ENCODE results near the gene MASP1. TPM values are rescaled to one million over a fixed set of nuclear protein-coding genes. Genes with fewer than 3 reads are reported as not detected.

MASP1 gene
- total and polyA plus RNA-seq, 2 experiments from 2014 or later, result 397 to 517 TPM

- TF ChIP-seq CTCF (IDR thresholded peaks at IDR 0.05; ENCODE audit: low read depth, low read length), result peak; percentile 96
- peak; percentile 78 to 81 for DNase-seq (ENCODE audit: low read depth in 1 of 2, low spot score in 1 of 2)
Observed at GRCh38 chr3:187319699-187320302, 28.3 kb upstream of the MASP1 start.

GRCh38 chr3:187318819-187319616 is 27.5 kb upstream of the MASP1 start:
- no peak overlapping the region for H3K4me3 ChIP-seq
- H3K9me3 ChIP-seq (ENCODE audit: low read depth), result no peaks in the 10 kb centered on the region
- peak; percentile 69 to 78 for DNase-seq (ENCODE audit: low read depth in 1 of 2, low spot score in 1 of 2)
- TF ChIP-seq CTCF (IDR thresholded peaks at IDR 0.05; ENCODE audit: low read depth, low read length), result peak; percentile 83
- H3K27me3 ChIP-seq, result no peaks in the 10 kb centered on the region
- H3K27ac ChIP-seq, result no peak overlapping the region
- no peaks in the 10 kb centered on the region for H3K4me1 ChIP-seq (ENCODE audit: low read depth)
- no peaks in the 10 kb centered on the region for H3K36me3 ChIP-seq

More at GRCh38 chr3:187319699-187320302, 28.3 kb upstream of the MASP1 start:
- no peak overlapping the region for H3K27ac ChIP-seq
- no peaks in the 10 kb centered on the region for H3K27me3 ChIP-seq
- no peaks in the 10 kb centered on the region for H3K36me3 ChIP-seq
- H3K4me3 ChIP-seq, result no peak overlapping the region
- H3K4me1 ChIP-seq (ENCODE audit: low read depth), result no peaks in the 10 kb centered on the region
- H3K9me3 ChIP-seq (ENCODE audit: low read depth), result no peaks in the 10 kb centered on the region

- no peaks in the 10 kb centered on the region for H3K36me3 ChIP-seq
- no peaks in the 10 kb centered on the region for H3K9me3 ChIP-seq (ENCODE audit: low read depth)
- DNase-seq (ENCODE audit: low read depth in 1 of 2, low spot score in 1 of 2), result no peak
- H3K4me1 ChIP-seq (ENCODE audit: low read depth), result no peaks in the 10 kb centered on the region
- H3K4me3 ChIP-seq, result no peak overlapping the region
- no peak for TF ChIP-seq CTCF (IDR thresholded peaks at IDR 0.05; ENCODE audit: low read depth, low read length)
- no peak overlapping the region for H3K27ac ChIP-seq
- H3K27me3 ChIP-seq, result no peaks in the 10 kb centered on the region
Observed at GRCh38 chr3:187315872-187316271, 24.3 kb upstream of the MASP1 start.

- H3K9me3 ChIP-seq (ENCODE audit: low read depth), result no peaks in the 10 kb centered on the region
- TF ChIP-seq CTCF (IDR thresholded peaks at IDR 0.05; ENCODE audit: low read depth, low read length), result no peak
- H3K36me3 ChIP-seq, result no peaks in the 10 kb centered on the region
- H3K27ac ChIP-seq, result no peak overlapping the region
- no peak overlapping the region for H3K4me3 ChIP-seq
- no peak for DNase-seq (ENCODE audit: low read depth in 1 of 2, low spot score in 1 of 2)
- no peaks in the 10 kb centered on the region for H3K27me3 ChIP-seq
- no peaks in the 10 kb centered on the region for H3K4me1 ChIP-seq (ENCODE audit: low read depth)
Observed at GRCh38 chr3:187314176-187314575, 22.6 kb upstream of the MASP1 start.

GRCh38 chr3:187310954-187311470 is 19.5 kb upstream of the MASP1 start:
- Histone ChIP-seq H3K4me1 (ENCODE audit: low read depth) (no peaks in the 10 kb centered on the region), H3K9me3 (ENCODE audit: low read depth) (no peaks in the 10 kb centered on the region), H3K27me3 (no peaks in the 10 kb centered on the region), H3K36me3 (no peaks in the 10 kb centered on the region), H3K27ac (no peak overlapping the region), H3K4me3 (no peak overlapping the region)
- no peak for DNase-seq (ENCODE audit: low read depth in 1 of 2, low spot score in 1 of 2)
- no peak for TF ChIP-seq CTCF (IDR thresholded peaks at IDR 0.05; ENCODE audit: low read depth, low read length)
